ENCODE results near the gene FAM107B. TPM values are rescaled to one million over a fixed set of nuclear protein-coding genes. Genes with fewer than 3 reads are reported as not detected.

Gene FAM107B
- total and polyA plus RNA-seq, 10 of the 15 experiments (the other 5 are each of a cell fraction or from before 2014, with no cell fraction given) = 22.9 to 162 (median 86.6) TPM

DNA sequence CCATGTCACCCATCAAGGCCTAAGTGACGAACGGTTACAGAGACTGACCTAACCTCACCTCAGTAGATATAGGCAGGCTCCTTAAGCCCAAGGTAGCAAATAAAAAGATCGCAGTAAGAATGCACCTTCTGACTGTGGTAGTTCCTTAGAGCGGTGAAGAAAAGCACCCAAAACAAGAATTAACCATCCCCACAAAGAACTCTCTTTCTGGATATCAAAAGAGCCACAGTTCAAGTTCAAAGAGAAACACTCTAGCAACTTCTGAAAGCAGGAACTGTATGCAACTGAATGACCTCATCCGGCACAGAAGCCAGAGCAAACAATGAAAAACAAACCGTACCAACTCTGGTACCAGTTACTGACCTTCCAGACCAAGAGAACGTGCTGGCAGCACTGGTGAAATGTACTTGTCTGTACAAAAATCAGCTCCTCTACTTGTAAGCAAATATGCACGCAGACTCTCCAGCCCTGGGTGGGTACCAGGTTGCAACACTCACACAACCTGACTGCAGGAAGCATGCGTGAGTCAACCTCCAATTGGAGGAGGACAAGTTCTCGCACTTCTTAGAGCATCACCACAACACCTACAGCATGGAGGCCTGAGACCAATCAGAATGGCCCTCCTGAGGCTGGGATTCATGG is 202.7 kb downstream of the FAM107B start (continued):
- TF ChIP-seq, protein P1, sequence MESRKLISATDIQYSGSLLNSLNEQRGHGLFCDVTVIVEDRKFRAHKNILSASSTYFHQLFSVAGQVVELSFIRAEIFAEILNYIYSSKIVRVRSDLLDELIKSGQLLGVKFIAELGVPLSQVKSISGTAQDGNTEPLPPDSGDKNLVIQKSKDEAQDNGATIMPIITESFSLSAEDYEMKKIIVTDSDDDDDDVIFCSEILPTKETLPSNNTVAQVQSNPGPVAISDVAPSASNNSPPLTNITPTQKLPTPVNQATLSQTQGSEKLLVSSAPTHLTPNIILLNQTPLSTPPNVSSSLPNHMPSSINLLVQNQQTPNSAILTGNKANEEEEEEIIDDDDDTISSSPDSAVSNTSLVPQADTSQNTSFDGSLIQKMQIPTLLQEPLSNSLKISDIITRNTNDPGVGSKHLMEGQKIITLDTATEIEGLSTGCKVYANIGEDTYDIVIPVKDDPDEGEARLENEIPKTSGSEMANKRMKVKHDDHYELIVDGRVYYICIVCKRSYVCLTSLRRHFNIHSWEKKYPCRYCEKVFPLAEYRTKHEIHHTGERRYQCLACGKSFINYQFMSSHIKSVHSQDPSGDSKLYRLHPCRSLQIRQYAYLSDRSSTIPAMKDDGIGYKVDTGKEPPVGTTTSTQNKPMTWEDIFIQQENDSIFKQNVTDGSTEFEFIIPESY (IDR thresholded peaks at IDR 0.05) = no peak
- TF ChIP-seq CREB1 (IDR thresholded peaks at IDR 0.05; ENCODE audit: low read depth) (peak; percentile 21; the same call in 1 of the 2 replicates), IRF4 (IDR thresholded peaks at IDR 0.05; ENCODE audit: low read depth, low read length) (0 out of 2 replicates have a peak, but pooled peaks have one; percentile 25), ATF7 (IDR thresholded peaks at IDR 0.05; ENCODE audit: low read depth) (peak; percentile 94), HDAC2 (IDR thresholded peaks at IDR 0.05) (no peak), RCOR1 (conservative IDR thresholded peaks at IDR 0.05; ENCODE audit: low read depth, low read length) (no peak), CEBPB (IDR thresholded peaks at IDR 0.05; ENCODE audit: borderline replicate concordance in 1 of 2, low read depth in 2 of 2, low read length in 2 of 2) (no peak), RBBP5 (conservative IDR thresholded peaks at IDR 0.05) (no peak), SMARCA5 (IDR thresholded peaks at IDR 0.05) (no peak), IKZF1 (conservative IDR thresholded peaks at IDR 0.05) (0 out of 2 replicates have a peak, but pooled peaks have one; percentile 20)
- TF ChIP-seq, protein P2, sequence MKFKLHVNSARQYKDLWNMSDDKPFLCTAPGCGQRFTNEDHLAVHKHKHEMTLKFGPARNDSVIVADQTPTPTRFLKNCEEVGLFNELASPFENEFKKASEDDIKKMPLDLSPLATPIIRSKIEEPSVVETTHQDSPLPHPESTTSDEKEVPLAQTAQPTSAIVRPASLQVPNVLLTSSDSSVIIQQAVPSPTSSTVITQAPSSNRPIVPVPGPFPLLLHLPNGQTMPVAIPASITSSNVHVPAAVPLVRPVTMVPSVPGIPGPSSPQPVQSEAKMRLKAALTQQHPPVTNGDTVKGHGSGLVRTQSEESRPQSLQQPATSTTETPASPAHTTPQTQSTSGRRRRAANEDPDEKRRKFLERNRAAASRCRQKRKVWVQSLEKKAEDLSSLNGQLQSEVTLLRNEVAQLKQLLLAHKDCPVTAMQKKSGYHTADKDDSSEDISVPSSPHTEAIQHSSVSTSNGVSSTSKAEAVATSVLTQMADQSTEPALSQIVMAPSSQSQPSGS (IDR thresholded peaks at IDR 0.05; ENCODE audit: low read length) = peak; percentile 81

Measured in GM12878 (cell line).